Subcutaneous adipose tissue (tissue), 4 donors: ENCODE data around the gene KBTBD2. TPM values are rescaled to one million over a fixed set of nuclear protein-coding genes. Genes with fewer than 3 reads are reported as not detected.

Experiments used
- CTCF ChIP-seq: fragments of 450-650 bp; IDR thresholded peaks from one replicate; pipeline ENCODE4 v1.5.1; 2016; ENCODE audit warnings: low read depth, mild to moderate bottlenecking, control low read depth, antibody characterized with exemption, moderate library complexity
- total RNA-seq, 4 donors: library from RNA; depleted of rRNA; stranded (reverse); fragments of >200 nt; gene quantifications; one replicate each; pipeline ENCODE4 v1.1.0, GENCODE V29; 2016

The KBTBD2 gene
- total RNA-seq, 4 donors from 2014 or later = 38.0 to 64.3 (median 40.9) TPM

GRCh38 chr7:32858648-32859047 is 32.9 kb downstream of the KBTBD2 start:
- TF ChIP-seq CTCF = no peak

GRCh38 chr7:32846630-32847225 is 44.8 kb downstream of the KBTBD2 start:
- no peak for TF ChIP-seq CTCF

Other genes with a start within 250 kb of the KBTBD2 start
- 100 to 1,000 TPM; 110 to 274 (median 180) TPM for gene FKBP9, start 65.7 kb upstream of the KBTBD2 start, total RNA-seq
- gene NT5C3A, start 171.0 kb upstream of the KBTBD2 start, total RNA-seq = 10 to 100 TPM; 24.9 to 32.0 (median 27.1) TPM
- gene RP9, start 217.6 kb upstream of the KBTBD2 start, total RNA-seq = 10 to 100 TPM in 3 of 4 donors, 1 to 10 TPM in 1; 8.7 to 20.2 (median 12.8) TPM
- 10 to 100 TPM; 17.8 to 27.5 (median 24.7) TPM for gene BBS9, start 237.8 kb upstream of the KBTBD2 start, total RNA-seq